ENCODE measurements around the gene ZBTB20. TPM values are rescaled to one million over a fixed set of nuclear protein-coding genes. Genes with fewer than 3 reads are reported as not detected.
A peak's percentile ranks its signal among the peaks of the same experiment; 100 is the strongest.

ZBTB20 gene
- total and polyA plus RNA-seq, 2 of the 4 experiments (the other 2 are of a cell fraction), result 0.75 to 14.7 TPM

DNA sequence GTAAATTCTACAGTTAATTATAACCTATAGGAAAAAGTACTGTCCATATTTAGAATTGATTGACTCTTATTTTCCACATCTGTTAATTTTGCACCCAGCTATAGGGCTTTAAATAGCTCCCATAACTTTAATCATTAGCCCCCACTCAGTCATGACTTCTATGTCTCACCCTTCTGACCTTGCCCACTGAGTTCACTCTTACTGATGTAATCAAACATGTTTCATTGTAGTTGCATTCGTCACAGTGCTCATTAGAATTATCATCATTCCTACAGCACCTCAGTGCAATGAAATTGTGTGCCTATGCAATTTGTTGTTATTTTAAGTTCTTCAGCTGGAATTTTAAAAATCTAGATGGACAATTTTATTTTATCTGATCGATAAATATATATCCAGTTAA is 701.9 kb downstream of the ZBTB20 start:
- no peaks in the 10 kb centered on the region for H3K9me3 ChIP-seq (ENCODE audit: control insufficient read depth, insufficient read depth, low read length)
- peaks cover 16 to 24% of the 10 kb centered on the region in 2 experiments; a peak in 2 of 4 replicates for H3K79me1 ChIP-seq (ENCODE audit: low read depth in 1 of 2, low read length in 2 of 2)
- H2BK120ac ChIP-seq (ENCODE audit: low read depth, low read length), result no peak overlapping the region
- dilution Hi-C loops (cut with HindIII; ENCODE audit: low sequenced_read_pairs, unreplicated experiment), result no loop called here
- no peak overlapping the region for H3K4ac ChIP-seq (ENCODE audit: low read depth, low read length)
- no peak overlapping the region for H2BK5ac ChIP-seq (ENCODE audit: low read depth, low read length, poor library complexity, severe bottlenecking)
- no peak overlapping the region for H4K5ac ChIP-seq (ENCODE audit: low read depth, low read length)
- no CpG with 5 or more reads among the region's 2 CpGs for WGBS, 2 experiments (ENCODE audit: extremely low coverage in 2 of 2, insufficient read length in 1 of 2)
- ATAC-seq (ENCODE audit: low read depth) (no peak), DNase-seq (peak; percentile 13)
- H3K18ac ChIP-seq (ENCODE audit: low read depth, low read length), result no peak overlapping the region
- POLR2A ChIA-PET (ENCODE audit: unreplicated experiment), result no interaction called here
- H3K27ac ChIP-seq (ENCODE audit: insufficient read depth, low read length), result no peak overlapping the region
- no peaks in the 10 kb centered on the region for H3K27me3 ChIP-seq (ENCODE audit: control insufficient read depth, insufficient read depth, low read length)
- no peak overlapping the region; the same call in 1 of the 2 replicates for H2AK5ac ChIP-seq (ENCODE audit: low read depth, low read length)
- in situ Hi-C loops (cut with MboI; ENCODE audit: low sequenced_read_pairs), result no loop called here
- 0 out of 2 replicates have a peak overlapping the region, but pooled peaks have one; percentile 16 for H3K23ac ChIP-seq (ENCODE audit: low read depth, low read length)
- intact Hi-C loops (cut with micrococcal nuclease), result no loop called here
- H2AFZ ChIP-seq (replicated peaks; ENCODE audit: low read length, poor library complexity), result no peak overlapping the region
- CTCF ChIA-PET, result interaction anchor here (0.5 to 1.0 kb wide), 2 partner anchors 10 to 27 kb away, joined by 4 to 6 read pairs; no protein-coding TSS in a partner anchor
- H3K36me3 ChIP-seq (ENCODE audit: control insufficient read depth, insufficient read depth, low read length), result no peaks in the 10 kb centered on the region
- H3K9ac ChIP-seq (ENCODE audit: low read depth, low read length), result no peak overlapping the region
- TF ChIP-seq RFX5 (IDR thresholded peaks at IDR 0.05; ENCODE audit: low read depth, low read length) (no peak), BHLHE40 (IDR thresholded peaks at IDR 0.05; ENCODE audit: low read depth, low read length) (no peak), RCOR1 (IDR thresholded peaks at IDR 0.05; ENCODE audit: insufficient replicate concordance, low read length) (no peak), SMC3 (IDR thresholded peaks at IDR 0.05; ENCODE audit: low read depth, low read length) (no peak), CEBPB (IDR thresholded peaks at IDR 0.05; ENCODE audit: low read depth, low read length) (no peak), MXI1 (IDR thresholded peaks at IDR 0.05; ENCODE audit: borderline replicate concordance, low read depth, low read length) (no peak), POLR2A (IDR thresholded peaks at IDR 0.05; ENCODE audit: low read depth, low read length) (no peak), MAFK (IDR thresholded peaks at IDR 0.05; ENCODE audit: low read depth, low read length) (no peak), CHD1 (IDR thresholded peaks at IDR 0.05; ENCODE audit: low read depth, low read length) (no peak), RAD21 (IDR thresholded peaks at IDR 0.05; ENCODE audit: low read length) (no peak)
- TF ChIP-seq, protein P1, sequence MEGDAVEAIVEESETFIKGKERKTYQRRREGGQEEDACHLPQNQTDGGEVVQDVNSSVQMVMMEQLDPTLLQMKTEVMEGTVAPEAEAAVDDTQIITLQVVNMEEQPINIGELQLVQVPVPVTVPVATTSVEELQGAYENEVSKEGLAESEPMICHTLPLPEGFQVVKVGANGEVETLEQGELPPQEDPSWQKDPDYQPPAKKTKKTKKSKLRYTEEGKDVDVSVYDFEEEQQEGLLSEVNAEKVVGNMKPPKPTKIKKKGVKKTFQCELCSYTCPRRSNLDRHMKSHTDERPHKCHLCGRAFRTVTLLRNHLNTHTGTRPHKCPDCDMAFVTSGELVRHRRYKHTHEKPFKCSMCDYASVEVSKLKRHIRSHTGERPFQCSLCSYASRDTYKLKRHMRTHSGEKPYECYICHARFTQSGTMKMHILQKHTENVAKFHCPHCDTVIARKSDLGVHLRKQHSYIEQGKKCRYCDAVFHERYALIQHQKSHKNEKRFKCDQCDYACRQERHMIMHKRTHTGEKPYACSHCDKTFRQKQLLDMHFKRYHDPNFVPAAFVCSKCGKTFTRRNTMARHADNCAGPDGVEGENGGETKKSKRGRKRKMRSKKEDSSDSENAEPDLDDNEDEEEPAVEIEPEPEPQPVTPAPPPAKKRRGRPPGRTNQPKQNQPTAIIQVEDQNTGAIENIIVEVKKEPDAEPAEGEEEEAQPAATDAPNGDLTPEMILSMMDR (conservative IDR thresholded peaks at IDR 0.05; ENCODE audit: low read depth, low read length), result no peak
- TF ChIP-seq, protein P2, sequence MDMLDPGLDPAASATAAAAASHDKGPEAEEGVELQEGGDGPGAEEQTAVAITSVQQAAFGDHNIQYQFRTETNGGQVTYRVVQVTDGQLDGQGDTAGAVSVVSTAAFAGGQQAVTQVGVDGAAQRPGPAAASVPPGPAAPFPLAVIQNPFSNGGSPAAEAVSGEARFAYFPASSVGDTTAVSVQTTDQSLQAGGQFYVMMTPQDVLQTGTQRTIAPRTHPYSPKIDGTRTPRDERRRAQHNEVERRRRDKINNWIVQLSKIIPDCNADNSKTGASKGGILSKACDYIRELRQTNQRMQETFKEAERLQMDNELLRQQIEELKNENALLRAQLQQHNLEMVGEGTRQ (IDR thresholded peaks at IDR 0.05; ENCODE audit: low read depth, low read length), result no peak
- no TSS peak for BruUV-seq (replicated peaks)
- H2BK15ac ChIP-seq (ENCODE audit: low read depth, low read length), result no peak overlapping the region
- no peak overlapping the region for H3K56ac ChIP-seq (ENCODE audit: extremely low read depth, insufficient read depth, low read length)
- H4K91ac ChIP-seq (ENCODE audit: insufficient read depth, low read depth, low read length), result no peak overlapping the region
- H2AK9ac ChIP-seq (replicated peaks; ENCODE audit: low read depth, low read length, poor library complexity), result no peak overlapping the region
- H3K4me2 ChIP-seq (ENCODE audit: low read depth, low read length), result no peak overlapping the region
- peaks cover 7% of the 10 kb centered on the region; the same call in 1 of the 2 replicates for H4K20me1 ChIP-seq (ENCODE audit: insufficient read depth, low read length)
- peaks cover 8% of the 10 kb centered on the region for H3K9me1 ChIP-seq (ENCODE audit: insufficient read depth, low read length)
- H3K14ac ChIP-seq (replicated peaks; ENCODE audit: low read depth, low read length), result no peak overlapping the region
- H3K4me1 ChIP-seq (ENCODE audit: control insufficient read depth, insufficient read depth, low read length), result peaks cover 7% of the 10 kb centered on the region
- no peak overlapping the region for H3K4me3 ChIP-seq (ENCODE audit: insufficient read depth, low read depth, low read length)
- H2BK20ac ChIP-seq (ENCODE audit: low read depth, low read length), result no peak overlapping the region
- no peak overlapping the region for H4K8ac ChIP-seq (ENCODE audit: low read depth in 2 of 2, low read length in 2 of 2)

All from IMR-90 (cell line).